ENCODE results near the gene RASA3.
"Not testable (repeated sequence)": the region's sequence is repeated elsewhere in the genome, so short reads cannot be mapped to it uniquely, and the experiment has no call there.

The RASA3 gene

DNA sequence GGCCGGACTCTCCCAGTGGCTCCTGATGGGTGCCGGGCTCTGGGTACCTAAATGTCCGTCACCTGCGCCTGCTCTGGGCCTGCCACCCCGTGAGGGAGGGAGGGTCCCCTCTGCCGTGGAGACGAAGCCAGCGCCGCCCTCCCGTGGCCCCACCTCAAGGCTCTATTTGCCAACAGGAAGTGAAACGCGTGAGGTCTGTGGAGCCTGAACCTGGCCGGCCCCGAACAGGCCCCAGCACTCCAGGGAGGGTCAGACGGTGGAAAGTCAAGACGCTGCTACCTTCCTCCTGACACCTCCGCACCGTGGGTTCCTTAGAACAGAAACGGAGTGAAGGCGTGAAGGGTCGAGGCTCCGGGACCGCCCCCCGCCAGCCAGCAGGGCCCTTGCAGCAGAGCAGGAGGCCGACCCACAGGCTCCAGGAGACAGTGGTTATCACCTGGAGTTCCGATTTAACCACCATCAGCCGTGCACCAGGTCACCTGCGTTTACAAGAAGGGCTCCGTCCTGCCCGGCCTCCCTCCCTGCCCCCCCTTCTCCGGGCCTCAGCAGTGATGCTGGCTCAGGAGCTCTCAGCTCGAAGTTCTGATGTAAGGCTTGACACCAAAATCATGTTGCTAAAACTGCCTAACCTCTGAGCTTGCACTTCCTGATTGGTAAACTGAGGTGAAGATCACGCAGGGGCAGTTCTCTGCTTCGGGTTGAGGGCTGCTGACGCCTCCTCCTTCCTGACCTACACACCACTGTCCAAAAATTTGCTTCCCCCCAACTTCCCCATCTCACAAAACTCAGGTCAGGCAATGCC is 107.6 kb downstream of the RASA3 start:
- in situ Hi-C loops (cut with MboI; ENCODE audit: low sequenced_read_pairs), result no loop called here

DNA sequence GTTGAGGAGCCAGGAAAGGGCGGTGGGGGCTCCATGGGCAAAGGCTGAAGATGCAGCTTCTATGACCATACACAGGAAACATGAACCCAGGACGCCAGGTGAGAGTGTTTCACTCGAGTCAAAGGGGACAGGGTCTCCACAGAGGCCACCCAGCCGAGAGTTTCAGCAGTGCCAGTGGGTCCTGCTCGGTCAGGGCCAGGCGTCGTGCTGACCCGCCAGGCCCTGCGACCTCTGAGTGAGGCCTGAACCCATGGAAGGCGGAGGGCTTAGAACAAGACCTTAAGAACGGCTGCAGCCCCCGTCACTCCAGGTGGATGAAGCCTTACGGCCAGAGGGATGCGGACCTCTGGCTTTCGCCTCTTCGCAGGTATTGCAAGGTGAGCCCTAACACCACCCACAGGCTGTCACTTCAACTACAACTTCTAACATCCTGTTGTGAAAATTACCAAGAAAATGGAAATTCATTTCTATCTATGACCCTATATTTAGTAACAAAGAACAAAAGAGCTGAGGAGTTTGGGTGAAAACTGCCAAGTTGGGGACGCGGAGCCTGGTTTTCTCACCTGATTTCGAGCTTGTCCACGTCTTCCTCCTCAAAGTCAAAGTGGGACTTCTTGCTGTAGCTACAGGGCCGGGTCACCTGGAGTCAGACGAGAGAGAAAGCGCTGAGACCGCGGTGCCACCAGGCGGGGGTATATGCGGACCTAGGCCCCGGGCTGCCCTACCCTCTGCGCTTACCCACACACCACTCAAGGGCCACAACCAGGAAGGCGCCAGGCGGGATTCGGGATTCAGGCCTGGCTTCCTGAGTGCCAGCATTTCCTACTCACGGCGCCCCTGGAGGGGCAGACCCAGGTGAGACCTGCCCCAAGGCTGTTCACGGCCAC is 108.5 kb downstream of the RASA3 start:
- in situ Hi-C loops (cut with MboI; ENCODE audit: low sequenced_read_pairs), result no loop called here

DNA sequence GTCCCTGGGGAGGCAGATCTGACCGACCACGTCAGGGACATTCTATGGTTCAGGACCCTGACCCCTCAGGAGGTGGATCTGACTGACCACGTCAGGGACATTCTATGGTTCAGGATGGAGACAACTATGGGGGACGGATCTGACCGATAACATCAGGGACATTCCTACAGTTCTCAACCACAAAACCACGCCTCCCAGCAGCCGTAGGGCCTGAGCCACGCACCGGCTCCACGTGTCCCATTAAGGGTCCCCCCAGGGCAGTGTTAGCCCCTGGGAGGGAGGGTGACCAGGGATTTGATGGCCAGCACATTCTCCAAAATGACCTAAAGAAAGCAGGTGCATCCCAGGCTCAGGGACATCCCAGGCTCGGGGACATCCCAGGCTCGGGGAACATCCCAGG is 109.5 kb downstream of the RASA3 start:
- in situ Hi-C loops (cut with MboI; ENCODE audit: low sequenced_read_pairs), result no loop called here

DNA sequence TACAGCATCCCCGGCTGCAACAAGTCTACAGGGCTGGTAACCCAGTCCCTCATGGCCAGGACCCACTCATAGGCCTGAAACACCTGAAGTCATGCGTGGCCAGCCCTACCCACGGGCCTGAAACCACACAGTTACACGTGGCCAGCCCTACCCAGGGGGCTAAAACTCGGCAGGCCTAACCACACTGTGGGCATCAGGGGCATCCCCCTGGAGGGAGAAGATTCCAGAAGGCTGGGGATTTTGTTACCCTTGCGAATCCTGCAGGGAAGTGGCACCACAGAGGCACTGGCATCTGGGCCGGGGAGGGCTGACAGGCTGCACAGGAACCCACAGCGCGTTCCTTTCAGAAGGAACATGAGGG is 110.1 kb downstream of the RASA3 start:
- in situ Hi-C loops (cut with MboI; ENCODE audit: low sequenced_read_pairs), result no loop called here

DNA sequence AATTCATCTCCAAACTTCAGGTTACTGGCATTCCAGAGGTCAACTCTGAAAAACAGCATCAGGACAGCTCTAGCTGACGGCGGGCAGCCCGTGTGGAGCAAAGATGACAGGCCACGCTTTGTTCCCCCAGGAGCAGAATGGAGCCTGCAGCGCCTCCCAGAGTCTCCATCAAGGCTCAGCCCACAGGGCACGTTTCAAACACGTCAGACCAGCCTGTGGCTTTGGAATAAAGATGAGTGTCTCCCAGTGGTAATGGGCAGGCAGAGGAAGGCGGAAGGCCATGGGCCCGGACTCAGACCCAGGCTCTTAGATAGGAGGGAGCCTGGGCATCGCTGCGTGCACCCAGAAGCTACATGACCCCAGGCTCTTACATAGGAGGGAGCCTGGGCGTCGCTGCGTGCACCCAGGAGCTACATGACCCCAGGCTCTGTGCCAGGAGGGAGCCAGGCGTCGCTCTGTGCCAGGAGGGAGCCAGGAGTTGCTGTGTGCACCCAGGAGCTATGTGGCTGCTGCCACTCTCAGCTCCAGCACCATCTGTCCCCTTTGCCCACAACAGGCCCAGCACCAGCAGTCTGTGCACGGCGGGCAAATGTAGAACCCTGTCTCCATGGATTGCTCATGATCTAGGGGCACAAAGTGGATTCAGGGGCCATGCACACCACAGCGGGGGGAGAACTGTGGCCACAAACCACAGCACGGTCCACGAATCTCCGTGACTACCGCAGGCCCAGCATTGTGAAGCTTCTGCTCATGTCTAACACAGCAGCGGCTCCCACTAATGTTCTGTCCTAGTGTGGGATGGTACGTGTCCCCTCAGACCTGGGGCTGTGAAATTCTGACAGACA is 110.7 kb downstream of the RASA3 start:
- in situ Hi-C loops (cut with MboI; ENCODE audit: low sequenced_read_pairs), result no loop called here

DNA sequence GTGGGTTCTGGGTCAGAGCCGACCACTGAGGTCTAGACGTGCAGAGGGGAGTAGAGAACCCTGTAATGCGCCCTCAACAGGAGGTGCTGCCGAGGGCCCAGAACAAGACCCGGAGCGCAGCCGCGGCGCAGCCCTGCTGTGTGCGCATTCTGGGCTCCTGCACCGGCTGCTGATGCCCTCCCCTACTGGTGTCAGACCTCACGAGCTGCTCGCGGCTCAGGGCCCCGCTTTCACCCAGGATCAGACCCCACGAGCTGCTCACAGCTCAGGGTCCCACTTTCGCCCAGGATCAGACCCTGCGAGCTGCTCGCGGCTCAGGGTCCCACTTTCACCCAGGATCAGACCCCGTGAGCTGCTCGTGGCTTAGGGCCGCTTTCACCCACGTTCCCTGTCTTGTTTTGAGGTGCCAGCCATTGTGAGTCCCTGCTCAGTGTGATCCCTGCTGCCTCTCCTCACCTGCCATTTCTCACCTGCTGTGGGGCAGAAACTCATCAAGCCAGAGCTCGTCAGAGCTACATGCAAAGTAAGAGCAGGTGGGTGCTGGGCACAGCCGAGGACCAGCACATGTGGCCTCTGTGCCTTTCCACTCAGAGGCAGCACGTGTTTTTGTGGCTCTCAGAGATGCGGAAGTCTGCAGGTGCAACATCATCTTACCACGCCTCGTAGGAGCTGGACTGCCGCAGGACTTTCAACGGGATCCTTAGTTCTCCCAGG is 111.5 kb downstream of the RASA3 start:
- in situ Hi-C loops (cut with MboI; ENCODE audit: low sequenced_read_pairs), result no loop called here

DNA sequence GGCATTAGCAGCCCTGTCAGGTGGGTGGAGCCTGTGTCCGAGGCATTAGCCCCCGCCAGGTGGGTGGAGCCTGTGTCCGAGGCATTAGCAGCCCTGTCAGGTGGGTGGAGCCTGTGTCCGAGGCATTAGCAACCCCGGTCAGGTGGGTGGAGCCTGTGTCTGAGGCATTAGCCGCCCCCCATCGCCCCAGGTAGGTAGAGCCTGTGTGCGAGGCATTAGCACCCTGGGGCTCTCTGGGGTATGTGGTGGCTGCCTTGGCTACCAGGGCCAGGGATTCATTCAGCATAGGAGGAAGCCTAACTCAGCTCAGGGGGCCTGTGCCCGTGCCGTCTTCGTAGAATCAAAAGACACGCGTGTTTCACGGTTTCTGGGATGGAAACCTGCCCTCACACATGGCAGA is 112.3 kb downstream of the RASA3 start:
- in situ Hi-C loops (cut with MboI; ENCODE audit: low sequenced_read_pairs), result not testable (repeated sequence)

DNA sequence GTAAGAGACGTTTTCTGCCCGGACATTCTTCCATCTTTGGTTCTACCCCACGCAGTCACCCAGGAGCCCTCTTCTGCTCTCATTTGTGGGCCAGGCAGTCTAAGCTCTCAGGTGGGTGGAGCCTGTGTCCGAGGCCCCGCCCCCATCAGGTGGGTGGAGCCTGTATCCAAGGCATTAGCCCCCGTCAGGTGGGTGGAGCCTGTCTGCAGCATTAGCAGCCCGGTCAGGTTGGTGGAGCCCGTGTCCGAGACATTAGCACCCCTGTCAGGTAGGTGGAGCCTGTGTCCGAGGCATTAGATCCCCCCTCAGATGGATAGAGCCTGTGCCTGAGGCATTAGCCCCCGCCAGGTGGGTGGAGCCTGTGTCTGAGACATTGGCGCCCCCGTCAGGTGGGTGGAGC is 113.1 kb downstream of the RASA3 start:
- in situ Hi-C loops (cut with MboI; ENCODE audit: low sequenced_read_pairs), result no loop called here

DNA sequence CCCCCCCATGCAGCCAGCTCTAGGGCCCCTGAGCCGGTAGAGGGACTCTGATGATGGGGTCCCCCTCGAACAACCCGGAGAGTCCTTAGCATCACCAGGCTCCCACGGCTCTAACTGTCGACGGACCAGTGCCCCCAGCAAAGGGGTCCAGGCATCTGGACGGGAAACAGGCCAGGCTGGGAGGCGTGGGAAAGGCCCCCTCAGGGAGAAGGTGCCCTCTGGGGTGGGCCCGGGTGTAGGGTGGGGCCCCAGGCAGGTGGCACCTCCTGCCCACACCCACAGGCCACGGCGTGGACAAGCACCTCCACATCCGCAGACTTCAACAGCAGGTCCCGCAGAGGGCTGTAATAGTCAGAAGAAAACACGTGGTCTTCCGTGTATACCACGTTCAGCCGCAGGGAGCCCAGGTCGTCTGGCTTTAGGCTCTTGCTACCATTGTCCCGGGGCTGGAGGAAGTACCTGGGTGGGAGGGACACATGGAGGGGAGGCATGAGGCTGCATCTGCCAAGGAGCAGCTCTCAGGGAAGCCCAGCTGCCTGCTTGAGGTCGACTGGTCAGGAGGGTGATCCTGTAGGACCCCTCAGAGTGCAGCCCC is 113.9 kb downstream of the RASA3 start:
- in situ Hi-C loops (cut with MboI; ENCODE audit: low sequenced_read_pairs), result no loop called here

DNA sequence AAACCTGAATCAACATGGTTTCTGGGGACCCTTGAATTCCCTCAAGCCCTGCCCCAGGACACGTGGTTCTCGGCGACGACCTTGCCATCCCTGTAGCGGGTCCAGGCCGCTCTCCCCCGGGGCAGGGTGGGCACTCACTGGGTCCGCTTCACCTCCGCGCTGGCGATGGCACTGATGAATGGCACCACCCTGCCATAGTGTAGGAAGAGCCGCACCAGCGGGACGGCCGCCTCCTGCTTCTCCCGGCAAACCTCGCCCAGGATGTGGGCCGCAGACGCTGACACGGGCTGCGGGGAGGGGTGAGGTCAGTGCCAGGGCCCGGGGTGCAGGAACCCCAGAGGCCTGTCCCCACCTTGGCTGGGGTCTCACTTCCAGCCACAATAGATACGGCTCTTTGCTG is 114.5 kb downstream of the RASA3 start:
- in situ Hi-C loops (cut with MboI; ENCODE audit: low sequenced_read_pairs), result no loop called here

DNA sequence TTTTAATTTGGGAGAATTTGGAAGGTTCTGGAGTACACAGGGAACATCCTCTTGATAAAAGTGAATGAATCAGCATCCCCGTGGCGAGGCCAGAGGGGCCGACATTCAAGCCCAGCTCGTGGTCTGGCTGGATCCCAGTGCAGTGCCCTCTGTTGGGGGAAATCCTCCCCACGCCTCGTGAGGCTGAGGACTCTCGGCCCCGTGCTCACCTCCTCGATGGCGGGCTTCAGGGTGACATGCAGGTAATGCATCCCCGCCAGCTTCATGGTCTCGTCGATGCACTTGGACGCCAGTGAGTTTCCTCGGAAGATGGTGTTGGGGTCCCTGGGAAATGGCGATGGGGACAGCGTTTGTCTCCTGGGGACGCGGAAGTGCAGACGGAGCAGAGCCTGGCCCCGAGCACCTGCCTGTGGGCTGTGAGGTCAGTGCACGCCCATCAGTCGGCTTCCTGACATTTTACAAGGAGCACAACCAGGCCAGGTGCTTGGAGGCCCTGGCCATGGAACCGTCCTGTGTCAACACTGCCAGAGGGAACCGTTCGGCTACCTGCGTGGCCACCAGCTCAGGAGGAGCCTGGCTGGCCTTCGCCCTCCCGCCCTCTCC is 115.3 kb downstream of the RASA3 start:
- in situ Hi-C loops (cut with MboI; ENCODE audit: low sequenced_read_pairs), result no loop called here

DNA sequence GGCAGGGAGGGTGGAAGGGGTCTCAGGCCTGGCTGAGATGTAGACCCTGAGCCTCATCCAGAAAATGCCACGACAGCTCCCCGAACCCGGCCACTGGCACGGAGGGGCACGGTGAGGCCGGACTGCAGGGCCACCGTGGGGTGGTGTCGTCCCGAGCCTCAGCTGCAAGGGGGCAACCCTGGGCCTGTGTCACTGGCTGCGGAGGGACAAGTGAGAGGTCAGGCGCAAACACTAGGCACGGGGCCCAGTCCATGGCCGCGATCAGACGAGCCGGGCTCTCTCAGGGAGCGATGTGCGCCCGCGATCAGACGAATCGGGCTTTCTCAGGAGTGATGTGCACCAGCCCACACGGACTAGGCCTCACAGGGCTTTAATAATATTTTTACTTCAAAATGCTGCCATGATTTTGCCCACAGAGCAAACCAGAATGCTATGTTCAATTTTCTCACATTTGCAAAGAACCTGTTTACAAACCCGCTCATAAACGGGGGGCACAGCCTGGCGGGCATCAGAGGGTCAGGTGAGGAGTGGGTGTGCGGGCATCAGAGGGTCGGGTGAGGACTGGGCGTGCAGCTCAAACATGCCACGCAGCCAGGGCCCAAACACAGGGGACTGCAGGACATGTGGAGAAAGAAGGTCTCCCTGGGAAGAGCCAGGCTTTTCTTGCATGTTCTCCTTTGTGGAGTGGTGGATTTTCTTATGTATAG is 115.9 kb downstream of the RASA3 start:
- in situ Hi-C loops (cut with MboI; ENCODE audit: low sequenced_read_pairs), result no loop called here

DNA sequence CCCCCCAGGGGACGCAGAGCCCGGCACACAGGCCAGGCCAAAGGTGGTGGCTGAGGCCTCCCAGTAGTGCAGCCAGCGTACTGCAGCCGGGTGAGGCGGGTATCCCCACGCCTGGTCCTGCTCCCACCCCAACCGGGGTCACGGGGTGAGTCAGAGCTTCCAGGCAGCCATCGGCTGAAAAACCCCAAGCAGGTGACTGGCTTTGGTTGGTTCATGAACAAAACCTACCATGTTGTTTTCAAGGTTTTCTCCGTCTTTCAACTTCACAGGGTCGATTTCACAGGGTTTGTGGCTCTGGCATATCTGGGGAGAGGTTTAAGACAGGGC is 116.5 kb downstream of the RASA3 start:
- in situ Hi-C loops (cut with MboI; ENCODE audit: low sequenced_read_pairs), result no loop called here

DNA sequence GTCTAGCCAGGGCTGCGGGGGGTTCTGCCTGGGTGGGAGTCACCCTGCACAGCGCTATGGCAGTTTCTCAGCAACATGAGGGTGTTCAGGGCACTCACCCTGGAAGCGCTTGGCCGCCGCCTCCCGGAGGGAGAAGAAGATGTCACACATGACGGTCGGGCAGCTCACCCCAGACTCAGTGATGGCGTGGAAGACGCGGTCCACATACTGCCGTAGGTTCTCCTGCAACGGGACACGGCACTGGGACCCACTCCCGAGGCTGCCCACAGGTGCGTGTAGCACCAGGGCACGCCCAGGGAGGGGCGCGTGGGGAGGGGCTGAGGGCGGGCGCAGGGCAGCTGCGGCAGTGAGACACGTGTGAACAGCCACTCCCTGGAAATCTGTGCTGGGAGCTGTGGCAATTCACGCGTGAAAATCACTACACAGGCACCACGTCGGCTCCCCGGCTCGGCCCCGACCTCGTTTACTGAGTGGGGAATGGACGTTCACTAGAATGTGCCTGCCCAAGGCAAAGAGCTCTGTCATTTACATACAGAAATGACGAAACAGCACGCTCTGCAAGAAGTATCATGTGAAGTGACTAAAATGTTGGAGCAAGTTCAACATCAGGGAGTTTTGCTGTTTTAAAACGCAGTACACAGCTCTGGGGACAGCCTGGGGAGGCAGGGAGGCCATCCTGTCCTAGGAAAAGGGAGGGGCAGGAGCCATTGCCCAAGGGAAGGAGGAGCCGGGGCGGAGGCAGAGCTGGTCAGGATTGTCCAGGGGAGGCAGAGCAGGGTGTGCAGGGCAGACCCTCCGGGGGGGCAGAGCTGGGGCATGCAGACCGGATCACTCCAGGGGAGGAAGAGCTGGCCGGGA is 117.1 kb downstream of the RASA3 start:
- in situ Hi-C loops (cut with MboI; ENCODE audit: low sequenced_read_pairs), result no loop called here

DNA sequence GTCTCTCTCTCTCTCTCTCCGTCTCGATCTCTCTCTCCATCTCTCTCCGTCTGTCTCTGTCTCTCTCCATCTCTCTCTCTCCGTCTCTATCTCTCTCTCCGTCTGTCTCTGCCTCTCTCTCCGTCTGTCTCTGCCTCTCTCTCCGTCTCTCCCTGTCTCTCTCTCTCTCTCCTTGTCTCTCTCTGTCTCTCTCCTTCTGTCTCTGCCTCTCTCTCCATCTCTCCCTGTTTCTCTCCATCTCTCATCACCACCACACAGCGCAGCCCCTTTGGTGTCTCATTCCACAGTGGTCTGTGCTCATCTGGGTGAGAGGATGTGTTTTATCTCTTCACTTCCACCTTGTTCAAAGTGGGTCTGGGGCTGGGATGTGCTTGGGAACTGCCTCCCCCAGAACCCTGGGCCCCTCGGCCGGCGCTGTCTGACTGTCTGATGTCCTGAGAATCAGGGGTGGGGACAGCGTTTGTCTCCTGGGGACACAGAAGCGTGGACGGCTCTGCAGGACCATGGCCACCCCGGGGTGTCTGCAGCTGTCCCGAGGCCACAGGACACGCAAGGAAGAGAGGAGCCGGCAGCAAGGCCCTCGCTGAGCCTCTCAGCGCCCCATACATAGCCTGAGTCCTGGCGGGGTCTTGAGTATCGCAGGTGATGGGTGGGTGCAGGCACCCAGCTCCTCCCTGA is 118.3 kb downstream of the RASA3 start:
- in situ Hi-C loops (cut with MboI; ENCODE audit: low sequenced_read_pairs), result no loop called here

DNA sequence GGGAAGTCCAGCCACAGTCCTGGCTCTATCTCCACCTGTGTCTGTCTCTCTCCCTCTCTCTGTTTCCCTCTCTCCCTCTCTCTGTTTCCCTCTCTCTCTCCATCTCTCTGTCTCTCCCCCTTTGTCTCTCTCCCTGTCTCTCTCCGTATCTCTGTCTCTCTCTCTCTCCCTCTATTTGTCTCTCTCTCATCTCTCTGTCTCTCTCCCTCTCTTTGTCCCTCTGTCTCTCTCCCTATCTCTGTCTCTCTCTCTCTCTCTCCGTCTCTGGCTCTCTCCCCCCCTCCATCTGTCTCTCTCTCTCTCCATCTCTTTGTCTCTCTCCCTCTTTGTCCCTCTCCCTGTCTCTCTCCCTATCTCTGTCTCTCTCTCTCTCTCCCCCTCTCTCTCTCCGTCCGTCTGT is 119.1 kb downstream of the RASA3 start:
- in situ Hi-C loops (cut with MboI; ENCODE audit: low sequenced_read_pairs), result no loop called here

DNA sequence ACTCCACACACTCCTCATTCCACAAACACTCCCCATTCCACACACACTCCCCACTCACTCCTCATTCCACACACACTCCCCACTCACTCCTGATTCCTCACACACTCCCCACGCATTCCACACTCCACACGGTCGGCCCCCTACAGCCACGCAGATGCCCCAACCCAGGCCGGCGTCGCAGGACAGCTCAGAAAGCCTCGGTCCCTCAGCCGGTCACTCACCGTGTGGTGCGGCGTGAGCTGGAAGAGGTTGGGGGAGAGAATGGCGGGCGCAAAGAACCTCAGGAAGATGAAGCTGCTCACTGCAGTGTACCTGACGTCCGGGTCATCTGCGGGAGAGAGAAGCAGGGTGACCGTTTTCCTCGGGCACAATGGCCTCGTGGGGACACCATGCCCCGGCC is 119.5 kb downstream of the RASA3 start:
- in situ Hi-C loops (cut with MboI; ENCODE audit: low sequenced_read_pairs), result no loop called here

DNA sequence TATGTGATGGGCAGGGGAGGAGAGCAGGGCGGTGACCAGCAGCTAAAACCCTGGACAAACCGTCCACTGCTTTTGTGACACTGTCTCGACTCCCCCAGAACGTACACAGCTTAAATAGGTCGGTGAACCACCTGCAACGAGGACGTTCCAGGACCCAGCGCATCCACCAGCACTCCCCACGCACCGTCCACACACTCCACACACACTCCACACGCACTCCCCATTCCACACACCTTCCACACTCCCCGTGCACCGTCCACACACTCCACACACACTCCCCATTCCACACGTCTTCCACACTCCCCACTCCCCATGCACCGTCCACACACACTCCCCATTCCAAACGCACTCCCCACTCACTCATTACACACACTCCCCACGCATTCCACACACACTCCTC is 120.3 kb downstream of the RASA3 start:
- in situ Hi-C loops (cut with MboI; ENCODE audit: low sequenced_read_pairs), result no loop called here
